ENCODE results near the gene RELB.

RELB gene

DNA sequence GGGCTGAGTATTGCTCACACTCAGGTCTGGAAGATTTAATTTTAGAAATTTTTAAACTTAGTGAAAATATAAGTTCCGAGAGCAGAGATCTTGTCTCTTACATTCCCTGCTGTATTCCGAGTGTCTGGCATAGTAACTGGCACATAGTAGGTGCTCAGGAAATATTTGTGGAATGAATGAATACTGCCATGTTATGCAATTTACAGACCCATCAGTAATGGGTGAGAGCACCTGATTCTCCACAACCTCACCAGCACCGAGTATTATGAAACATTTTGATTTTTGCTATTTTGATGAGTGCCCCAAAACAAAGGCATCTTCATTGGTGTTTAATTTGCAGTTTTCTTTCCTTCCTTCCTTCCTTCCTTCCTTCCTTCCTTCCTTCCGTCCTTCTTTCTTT, 21.8 kb downstream of the RELB start:
- no peak for DNase-seq

- no peak for DNase-seq
Measured at GRCh38 chr19:45025264-45025663, 24.0 kb downstream of the RELB start.

GRCh38 chr19:45027371-45027770, 26.1 kb downstream of the RELB start:
- DNase-seq, result no peak

DNA sequence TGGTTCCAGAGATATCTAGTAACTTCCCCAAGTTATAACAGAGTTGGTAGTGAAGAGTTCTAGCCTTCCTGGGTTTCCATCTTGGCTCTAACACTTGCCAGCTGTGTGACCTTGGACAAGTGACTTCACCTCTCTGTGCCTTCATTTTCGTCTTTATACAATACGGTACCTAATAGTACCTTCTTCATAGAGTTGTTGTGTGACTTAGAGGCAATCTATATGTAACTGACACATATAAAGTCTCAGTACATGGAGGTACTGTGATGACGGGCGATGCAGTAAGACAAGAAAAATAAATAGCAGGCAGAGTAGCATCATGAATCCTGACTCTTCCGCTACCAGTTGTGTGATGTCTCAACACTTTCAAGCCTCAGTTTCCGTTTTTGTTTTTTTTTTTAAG, 29.6 kb downstream of the RELB start:
- no peak for DNase-seq

DNA sequence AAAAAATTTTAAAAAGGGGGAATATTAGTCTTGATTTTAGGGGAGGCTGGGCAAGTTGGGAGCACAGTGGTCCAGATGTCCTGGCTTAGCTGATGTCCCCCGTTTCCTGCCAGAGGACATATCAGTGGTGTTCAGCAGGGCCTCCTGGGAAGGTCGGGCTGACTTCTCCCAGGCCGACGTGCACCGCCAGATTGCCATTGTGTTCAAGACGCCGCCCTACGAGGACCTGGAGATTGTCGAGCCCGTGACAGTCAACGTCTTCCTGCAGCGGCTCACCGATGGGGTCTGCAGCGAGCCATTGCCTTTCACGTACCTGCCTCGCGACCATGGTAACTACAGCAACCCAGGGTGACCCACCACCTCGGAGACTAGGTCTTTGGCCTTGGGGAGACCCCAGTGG, 31.2 kb downstream of the RELB start:
- DNase-seq, result no peak

DNA sequence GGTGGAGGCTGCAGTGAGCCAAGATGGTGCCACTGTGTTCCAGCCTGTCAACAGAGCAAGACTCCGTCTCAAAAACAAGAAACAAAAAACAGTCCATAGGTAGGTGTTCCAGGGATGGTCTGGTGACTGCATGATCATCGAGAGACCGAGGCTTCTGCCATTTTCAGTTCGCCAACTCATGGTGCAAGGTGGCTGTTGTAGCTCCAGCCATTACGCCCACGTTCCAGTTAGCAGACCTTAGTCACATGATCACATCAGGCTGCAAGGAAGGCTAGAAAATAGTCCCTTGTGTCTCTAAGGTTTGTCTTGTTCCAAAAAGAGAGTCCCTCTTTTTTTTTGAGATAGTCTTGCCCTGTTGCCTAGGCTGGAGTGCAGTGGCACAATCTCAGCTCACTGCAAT, 34.5 kb downstream of the RELB start:
- DNase-seq, result no peak

GRCh38 chr19:45037393-45038169, 36.3 kb downstream of the RELB start:
- DNase-seq, result no peak

DNA sequence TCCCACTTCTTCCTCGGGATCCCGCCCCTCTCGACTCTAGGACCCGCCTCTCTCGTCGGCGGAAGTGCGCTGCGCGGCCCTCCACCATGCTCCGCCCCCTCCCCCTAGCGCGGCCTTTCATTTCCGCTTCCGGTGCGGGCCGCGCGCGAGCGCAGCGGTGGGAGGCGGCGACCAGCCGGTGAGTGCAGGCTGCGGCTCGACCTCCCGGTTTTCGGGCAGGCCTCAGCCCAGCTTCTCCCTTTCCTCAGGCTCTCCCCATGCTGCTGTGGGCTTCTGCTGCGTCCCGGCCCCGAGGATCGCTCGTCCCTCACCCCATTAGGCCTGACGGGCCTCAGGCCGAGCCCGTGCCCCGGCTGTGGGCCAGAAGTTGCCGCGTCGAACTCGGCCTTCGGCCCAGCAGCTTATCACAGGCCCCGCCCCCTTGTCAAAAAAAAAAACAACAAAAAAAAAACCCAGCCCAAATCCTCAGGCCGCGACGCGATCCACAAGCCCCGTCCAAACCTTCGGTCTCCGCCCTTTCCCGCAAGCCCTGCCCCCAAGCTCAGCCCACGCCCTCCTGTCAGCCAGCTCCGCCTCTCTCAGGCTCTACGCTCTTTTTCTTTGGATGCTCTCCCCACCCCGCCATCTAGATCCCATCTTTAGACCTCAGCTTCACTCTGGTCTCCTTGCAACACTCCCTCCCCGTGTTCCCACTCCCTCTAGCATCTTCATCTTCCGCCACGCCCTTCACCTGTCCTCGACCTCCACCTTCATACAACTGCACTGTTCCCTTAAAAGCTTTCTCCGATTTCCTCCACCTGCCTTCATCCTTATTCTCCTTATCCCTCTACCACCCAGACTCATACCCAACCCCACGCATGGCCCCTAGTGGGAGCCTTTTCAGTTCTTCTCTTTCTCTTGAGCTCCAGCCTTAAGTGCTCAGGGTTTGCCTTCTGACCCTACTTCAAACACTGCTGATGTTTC, 37.9 kb downstream of the RELB start, which contains the start of gene CLASRP:
CLASRP (plus strand) TSS at position 115 of the 963 bp plus-strand sequence. CDS start 1,168 bp downstream, outside the sequence.
- peak; percentile 41 for DNase-seq

DNA sequence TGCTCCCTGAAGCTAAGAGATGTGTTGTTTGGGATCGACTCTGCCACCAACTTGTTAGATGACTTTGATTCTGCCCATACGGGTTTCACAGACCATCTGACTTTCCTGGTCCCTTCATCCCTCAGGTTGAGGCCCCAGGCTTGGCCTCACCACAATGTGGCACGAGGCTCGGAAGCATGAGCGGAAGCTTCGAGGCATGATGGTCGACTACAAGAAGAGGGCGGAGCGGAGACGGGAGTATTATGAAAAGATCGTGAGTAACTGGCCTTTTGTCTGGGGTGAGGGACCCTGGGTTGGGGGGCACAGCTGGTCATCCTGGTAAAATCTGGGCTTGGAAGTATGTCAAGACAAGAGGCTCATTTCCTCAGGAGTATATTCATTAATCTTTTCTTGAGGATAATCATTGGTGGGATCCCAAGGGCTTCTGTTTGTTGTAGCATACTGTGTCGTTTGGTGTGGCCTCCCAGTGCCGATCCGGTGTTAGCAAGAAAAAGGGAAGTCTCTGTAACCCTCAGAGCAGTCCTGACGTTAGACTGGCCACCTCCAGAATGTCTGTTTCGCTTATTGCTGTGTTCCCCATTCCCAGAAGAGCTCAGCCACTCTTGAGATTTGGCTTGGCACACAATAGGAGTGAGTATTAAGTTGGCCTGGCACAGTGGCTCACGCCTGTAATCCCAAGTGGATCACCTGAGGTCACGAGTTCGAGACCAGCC, 39.0 kb downstream of the RELB start:
- no peak for DNase-seq

DNA sequence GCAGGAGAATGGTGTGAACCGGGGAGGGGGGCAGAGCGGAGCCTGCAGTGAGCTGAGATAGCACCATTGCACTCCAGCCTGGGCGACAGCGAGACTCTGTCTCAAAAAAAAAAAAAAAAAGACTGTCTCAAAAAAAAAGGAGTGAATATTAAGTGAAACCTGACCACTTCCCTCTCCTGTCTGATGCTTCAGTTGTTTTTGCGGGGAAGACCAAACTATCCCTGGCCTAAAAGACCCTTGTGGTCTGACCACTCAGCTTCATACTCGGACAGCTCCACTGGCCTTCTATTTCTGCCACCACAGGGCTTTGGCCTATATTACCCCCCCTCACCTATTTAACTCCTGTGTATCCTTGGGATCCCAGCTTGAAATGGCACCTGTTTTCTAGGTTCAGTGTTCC, 39.9 kb downstream of the RELB start:
- DNase-seq, result no peak

DNA sequence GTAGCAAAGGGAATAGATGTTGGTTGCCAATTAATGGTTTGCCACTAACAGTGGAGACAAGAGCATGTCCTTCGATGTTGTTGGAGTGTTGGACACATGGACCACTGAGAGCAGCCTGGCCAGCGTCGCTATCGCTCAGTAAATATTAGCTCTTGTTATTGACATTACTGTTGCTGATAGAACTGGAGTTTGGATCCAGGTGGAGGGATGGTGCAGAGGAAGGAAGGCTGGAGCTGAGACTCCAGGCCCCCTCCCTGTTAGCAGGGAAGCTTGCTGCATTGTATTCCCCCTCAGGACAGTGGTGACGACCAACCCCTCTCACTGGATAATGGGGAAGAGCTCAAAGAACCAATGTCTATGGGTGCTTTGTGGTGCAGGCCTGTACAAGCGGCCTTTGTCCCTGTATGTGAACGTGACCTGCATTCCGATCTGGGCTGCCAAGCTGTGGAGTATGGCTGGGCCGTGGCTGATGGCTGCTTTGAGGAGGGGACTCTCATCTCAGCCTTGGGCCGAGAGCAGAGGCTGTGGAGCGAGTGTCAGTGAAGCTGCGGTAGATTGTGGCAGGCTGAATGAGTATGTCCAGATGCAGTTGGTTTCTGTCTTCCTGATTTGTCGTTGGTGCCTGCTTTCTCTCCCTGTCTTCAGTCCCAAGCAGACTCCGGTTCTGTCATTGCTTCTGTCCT, 44.5 kb downstream of the RELB start:
- no peak for DNase-seq

GRCh38 chr19:45046355-45046754, 45.1 kb downstream of the RELB start:
- DNase-seq, result no peak

- no peak for DNase-seq
Measured at GRCh38 chr19:45047188-45047797, 46.0 kb downstream of the RELB start.

DNA sequence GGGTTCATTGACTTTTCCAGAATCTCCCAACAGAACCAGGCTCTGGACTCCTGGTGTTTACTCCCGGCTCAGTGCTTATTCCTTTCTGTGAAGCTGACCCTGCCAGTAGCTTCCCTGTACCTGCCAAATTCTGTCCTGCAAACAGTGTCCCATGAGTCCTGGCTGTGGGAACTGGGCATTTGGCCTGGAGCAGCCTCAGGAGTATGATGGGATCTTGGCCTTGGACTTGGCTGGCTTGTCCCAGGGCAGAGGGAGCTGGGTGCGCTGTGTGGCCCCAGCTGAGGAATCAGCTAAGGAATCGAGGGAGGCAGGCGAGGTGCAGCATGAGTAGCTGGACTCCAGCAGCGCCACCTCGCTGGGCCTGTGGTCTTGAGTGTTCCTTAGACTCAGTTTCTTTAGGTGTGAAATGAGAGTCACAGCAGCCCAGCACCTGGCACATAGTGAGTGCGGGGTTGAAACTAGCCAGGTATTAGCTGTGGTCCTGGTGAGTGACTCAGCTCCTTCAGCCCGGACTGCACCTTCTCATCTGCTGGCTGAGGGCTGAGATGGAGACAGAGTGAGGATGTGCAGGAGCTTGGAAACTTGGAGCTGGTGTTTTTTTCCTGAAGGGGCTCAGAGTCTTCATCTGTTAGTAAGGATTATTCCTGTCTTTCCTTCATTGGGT, 47.9 kb downstream of the RELB start:
- no peak for DNase-seq

DNA sequence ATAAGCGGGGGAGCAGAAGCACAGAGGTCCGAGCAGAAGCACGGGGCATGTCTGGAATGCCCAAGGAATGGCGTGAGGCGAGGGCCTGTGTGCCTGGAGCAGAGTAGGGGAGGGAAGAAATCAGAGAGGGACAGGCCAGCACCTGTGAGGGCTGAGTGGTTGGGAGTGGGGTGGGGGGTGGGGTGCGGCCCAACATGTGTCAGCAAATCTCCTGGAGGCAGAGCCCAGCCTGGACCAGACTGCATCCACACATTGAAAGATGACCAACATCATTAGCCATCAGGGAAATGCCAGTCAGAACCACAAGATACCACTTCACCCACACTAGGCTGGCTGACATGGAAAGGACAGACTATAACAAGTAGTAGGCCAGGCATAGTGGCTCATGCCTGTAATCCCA, 48.8 kb downstream of the RELB start:
- no peak for DNase-seq

DNA sequence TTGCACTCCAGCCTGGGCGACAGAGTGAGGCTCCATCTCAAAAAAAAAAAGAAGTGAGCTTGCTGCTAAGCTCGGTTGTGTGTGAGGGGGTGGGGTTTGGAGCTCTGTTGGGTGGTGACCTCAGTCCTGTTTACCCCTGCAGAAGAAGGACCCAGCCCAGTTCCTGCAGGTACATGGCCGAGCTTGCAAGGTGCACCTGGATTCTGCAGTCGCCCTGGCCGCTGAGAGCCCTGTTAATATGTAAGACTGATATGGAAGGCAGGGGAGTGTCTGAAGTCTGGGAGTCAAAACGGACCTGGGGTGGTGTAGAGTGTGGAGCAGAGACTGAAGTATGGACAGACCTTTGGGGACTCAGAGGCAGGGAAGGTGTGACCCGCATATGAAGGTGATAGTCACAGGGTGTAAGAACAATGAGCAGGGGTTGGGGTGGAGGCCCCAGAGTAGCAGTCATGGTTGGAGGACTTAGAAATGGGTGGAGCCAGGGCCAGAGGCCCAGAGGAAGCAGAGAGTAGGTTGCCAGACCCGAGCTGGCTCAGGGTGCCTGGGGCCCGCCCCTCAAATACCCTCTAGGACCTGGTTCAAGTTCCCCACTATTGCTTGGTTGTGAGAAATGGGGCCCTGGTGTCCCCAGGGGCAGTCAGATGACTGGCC, 50.8 kb downstream of the RELB start:
- DNase-seq, result no peak

DNA sequence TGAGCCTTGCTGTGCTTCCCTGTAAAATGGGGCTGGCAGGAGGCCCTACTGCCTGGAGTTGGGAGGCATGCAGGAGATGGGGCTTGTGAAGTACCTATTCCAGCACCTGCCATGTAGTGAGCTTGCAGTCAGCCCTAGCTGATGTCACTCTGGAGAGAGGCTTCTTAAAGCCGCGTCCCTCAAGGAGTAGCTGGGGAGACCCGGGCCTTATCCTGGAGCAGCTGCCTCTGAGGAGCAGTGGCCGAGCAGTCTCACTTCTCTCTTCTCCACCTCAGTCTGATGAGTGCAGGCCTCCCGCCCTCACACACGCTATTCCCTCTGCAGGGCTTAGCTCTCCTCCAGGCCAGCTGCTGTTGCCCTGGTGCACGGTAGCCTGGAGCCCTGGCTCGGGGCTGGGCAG, 55.6 kb downstream of the RELB start:
- DNase-seq, result no peak

- DNase-seq, result no peak
Measured at GRCh38 chr19:45057444-45057843, 56.2 kb downstream of the RELB start.

- DNase-seq, result no peak
Measured at GRCh38 chr19:45058622-45059159, 57.4 kb downstream of the RELB start.

DNA sequence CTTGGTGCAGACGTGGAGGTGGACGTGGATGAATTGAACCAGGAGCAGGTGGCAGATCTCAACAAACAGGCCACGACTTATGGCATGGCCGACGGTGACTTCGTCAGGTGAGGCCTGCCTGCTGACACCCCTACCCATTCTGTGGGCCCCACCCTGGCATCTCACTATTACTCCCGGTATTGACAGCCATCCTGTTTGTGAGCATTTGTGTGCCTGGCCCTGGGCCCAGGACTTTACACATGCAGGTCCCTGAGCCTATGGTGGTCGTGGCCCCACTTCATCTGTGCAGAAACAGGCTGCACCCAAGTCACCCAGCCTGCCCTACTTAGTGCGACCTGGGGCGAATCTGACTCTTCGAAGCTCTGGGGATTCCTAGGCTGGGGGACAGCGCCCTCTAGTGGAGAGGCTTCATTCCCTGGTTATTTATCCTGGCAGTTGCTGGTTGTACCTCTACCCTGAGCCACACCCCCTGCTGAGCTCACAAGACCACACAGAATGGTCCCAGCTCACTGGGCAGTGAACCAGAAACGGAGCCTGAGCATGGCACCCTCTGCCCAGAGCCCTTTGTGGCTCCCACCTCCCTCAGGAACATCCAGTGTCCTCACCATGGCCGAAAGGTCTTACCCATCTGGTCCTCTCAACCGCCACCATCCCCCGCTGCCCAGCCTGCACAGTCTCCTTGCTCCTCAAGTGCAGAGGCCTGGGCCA, 58.1 kb downstream of the RELB start:
- DNase-seq, result peak; percentile 27
